ENCODE results near the gene PDE4D. TPM values are rescaled to one million over a fixed set of nuclear protein-coding genes. Genes with fewer than 3 reads are reported as not detected.

Gene PDE4D
- total and polyA plus RNA-seq, 2 of the 4 experiments (the other 2 are of a cell fraction) = 1.4 to 7.9 TPM

GRCh38 chr5:59722874-59723273 lies 170.7 kb downstream of the PDE4D start (continued):
- TF ChIP-seq CTCF (conservative IDR thresholded peaks at IDR 0.05; ENCODE audit: low read depth, low read length) = no peak
- no peak for TF ChIP-seq RFX5 (IDR thresholded peaks at IDR 0.05; ENCODE audit: low read depth, low read length)
- no peak for TF ChIP-seq BHLHE40 (IDR thresholded peaks at IDR 0.05; ENCODE audit: low read depth, low read length)
- TF ChIP-seq MAZ (IDR thresholded peaks at IDR 0.05; ENCODE audit: borderline replicate concordance, low read depth, low read length) = no peak
- TF ChIP-seq MXI1 (IDR thresholded peaks at IDR 0.05; ENCODE audit: borderline replicate concordance, low read depth, low read length) = no peak
- no peak for TF ChIP-seq POLR2A (IDR thresholded peaks at IDR 0.05; ENCODE audit: low read depth, low read length)

Data from IMR-90 (cell line).